PC-3 (cell line): ENCODE measurements around the gene CDH4.

Experiments
- EZH2 ChIP-seq: fragments of 300-600 bp; sonication (generic); IDR thresholded peaks from one replicate; pipeline ENCODE4 v1.6.1; 2017; ENCODE audit warnings: antibody characterized with exemption, mild to moderate bottlenecking, low read length; ENCODE audit not compliant: unreplicated experiment
- EZH2phosphoT487 ChIP-seq: fragments of 300-600 bp; sonication (generic); IDR thresholded peaks from 2 replicates; pipeline ENCODE4 v1.6.1; 2018; ENCODE audit warnings: mild to moderate bottlenecking, antibody characterized with exemption, low read length, borderline replicate concordance
- TF ChIP-seq, protein P1 (sequence below): fragments of 300-600 bp; sonication (generic); conservative IDR thresholded peaks from 2 replicates; pipeline ENCODE4 v1.5.1; 2017; ENCODE audit warnings: antibody characterized with exemption, low read depth, mild to moderate bottlenecking, low read length

DNA sequence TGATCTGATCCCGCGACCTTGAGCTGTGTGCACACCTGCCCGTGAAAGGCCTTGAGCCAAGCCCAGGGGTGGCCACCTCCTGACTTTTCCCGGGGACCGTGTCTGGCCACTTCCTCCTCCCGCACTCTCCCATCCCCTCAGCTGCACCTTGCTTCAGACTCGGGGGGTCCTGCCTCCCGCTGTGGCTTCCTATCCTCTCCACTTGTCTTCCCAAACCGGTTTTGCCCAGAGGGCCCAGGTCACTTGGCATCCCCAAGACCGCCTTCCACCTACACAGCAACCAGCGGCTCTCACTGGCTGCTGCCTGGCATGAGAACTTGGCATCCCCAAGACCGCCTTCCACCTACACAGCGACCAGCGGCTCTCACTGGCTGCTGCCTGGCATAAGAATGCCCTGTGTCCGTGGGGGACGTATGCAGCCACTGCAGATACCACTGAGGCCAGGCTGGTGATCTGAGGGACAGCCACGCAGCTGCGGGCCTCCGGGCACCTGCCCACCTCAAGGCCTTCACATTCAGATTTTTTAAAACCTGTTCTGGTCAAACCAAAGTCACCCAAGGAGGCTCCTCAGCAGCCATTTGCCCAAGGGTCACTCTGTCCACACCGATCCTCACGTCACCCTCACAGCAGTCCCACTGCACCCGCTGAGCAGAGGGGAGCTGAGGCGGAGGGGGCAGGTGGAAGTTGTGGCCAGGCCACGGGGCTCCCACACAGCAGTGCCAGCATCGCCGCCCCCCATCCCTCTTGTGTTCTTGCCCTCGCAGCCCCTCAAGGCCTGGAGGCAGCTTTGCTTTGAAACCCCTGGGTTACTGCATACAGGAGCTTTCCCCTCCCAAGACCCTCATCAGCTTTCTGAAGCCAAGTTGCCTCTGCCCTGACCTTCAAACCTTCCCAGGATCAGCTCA lies 568.1 kb downstream of the CDH4 start:
- TF ChIP-seq, protein P1, sequence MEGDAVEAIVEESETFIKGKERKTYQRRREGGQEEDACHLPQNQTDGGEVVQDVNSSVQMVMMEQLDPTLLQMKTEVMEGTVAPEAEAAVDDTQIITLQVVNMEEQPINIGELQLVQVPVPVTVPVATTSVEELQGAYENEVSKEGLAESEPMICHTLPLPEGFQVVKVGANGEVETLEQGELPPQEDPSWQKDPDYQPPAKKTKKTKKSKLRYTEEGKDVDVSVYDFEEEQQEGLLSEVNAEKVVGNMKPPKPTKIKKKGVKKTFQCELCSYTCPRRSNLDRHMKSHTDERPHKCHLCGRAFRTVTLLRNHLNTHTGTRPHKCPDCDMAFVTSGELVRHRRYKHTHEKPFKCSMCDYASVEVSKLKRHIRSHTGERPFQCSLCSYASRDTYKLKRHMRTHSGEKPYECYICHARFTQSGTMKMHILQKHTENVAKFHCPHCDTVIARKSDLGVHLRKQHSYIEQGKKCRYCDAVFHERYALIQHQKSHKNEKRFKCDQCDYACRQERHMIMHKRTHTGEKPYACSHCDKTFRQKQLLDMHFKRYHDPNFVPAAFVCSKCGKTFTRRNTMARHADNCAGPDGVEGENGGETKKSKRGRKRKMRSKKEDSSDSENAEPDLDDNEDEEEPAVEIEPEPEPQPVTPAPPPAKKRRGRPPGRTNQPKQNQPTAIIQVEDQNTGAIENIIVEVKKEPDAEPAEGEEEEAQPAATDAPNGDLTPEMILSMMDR, result no peak
- TF ChIP-seq EZH2 (no peak), EZH2phosphoT487 (no peak)
